Stimulated activated naive CD8-positive, alpha-beta T cell treated with anti-CD3 and anti-CD28 coated beads, Interleukin-15, amount 100 ng/mL, for 72 hours (primary cell): Measurements from ENCODE around the gene CMC4.

Experiments
- ATAC-seq: fragments of 150-1000 bp; cut with Tn5 transposase; 2 replicates; pipeline ENCODE4 v1.10.0; 2021; ENCODE audit warnings: mild to moderate bottlenecking, moderate library complexity
- DNase-seq, 2 donors: peaks; one replicate each; pipeline ENCODE4 v3.0.0; 2021 to 2022
- H3K27ac Mint-ChIP-seq, 2 donors: one replicate each; pipeline ENCODE4 v1.8.0; 2022; ENCODE audit warnings: mild to moderate bottlenecking in 2 of 2, mixed read lengths in 2 of 2, moderate library complexity in 2 of 2
- H3K27me3 Mint-ChIP-seq: one replicate; pipeline ENCODE4 v1.8.0; 2022; ENCODE audit warnings: mixed read lengths
- H3K4me1 Mint-ChIP-seq: one replicate; pipeline ENCODE4 v1.8.0; 2022; ENCODE audit warnings: mild to moderate bottlenecking, mixed read lengths
- H3K4me3 Mint-ChIP-seq, 2 donors: one replicate each; pipeline ENCODE4 v1.8.0; 2022; ENCODE audit warnings: mild to moderate bottlenecking in 2 of 2, mixed read lengths in 2 of 2, moderate library complexity in 1 of 2
- H3K9me3 Mint-ChIP-seq, 2 donors: one replicate each; pipeline ENCODE4 v1.8.0; 2022; ENCODE audit warnings: mixed read lengths in 2 of 2

The CMC4 gene

GRCh38 chrX:155065035-155065734 lies 5.8 kb downstream of the CMC4 start:
- H3K27me3 Mint-ChIP-seq = no peaks in the 10 kb centered on the region
- ATAC-seq (no peak), DNase-seq (no peak)
- no peak overlapping the region for H3K4me3 Mint-ChIP-seq
- H3K27ac Mint-ChIP-seq = peak overlapping the region; percentile 5 to 61
- H3K9me3 Mint-ChIP-seq = no peaks in the 10 kb centered on the region
- H3K4me1 Mint-ChIP-seq = peaks cover 24% of the 10 kb centered on the region

GRCh38 chrX:155061760-155062159 lies 9.2 kb downstream of the CMC4 start:
- DNase-seq (no peak), ATAC-seq (no peak)
- H3K27ac Mint-ChIP-seq = no peak overlapping the region
- no peaks in the 10 kb centered on the region for H3K27me3 Mint-ChIP-seq
- H3K4me1 Mint-ChIP-seq = peaks cover 21% of the 10 kb centered on the region
- H3K4me3 Mint-ChIP-seq = no peak overlapping the region
- no peaks in the 10 kb centered on the region for H3K9me3 Mint-ChIP-seq

- H3K4me3 Mint-ChIP-seq = peak overlapping the region; percentile 73 to 76
- no peaks in the 10 kb centered on the region for H3K27me3 Mint-ChIP-seq
- no peak overlapping the region for H3K27ac Mint-ChIP-seq
- H3K4me1 Mint-ChIP-seq = peaks cover 28% of the 10 kb centered on the region
- peak; percentile 36 for DNase-seq
- H3K9me3 Mint-ChIP-seq = no peaks in the 10 kb centered on the region
- ATAC-seq = peak; percentile 67
These were observed 13.8 kb downstream of the CMC4 start for GRCh38 chrX:155056877-155057792.

- H3K27me3 Mint-ChIP-seq = no peaks in the 10 kb centered on the region
- ATAC-seq (peak; percentile 80), DNase-seq (peak in 1 of 2 donors; percentile 9)
- H3K9me3 Mint-ChIP-seq = no peaks in the 10 kb centered on the region
- peak overlapping the region; percentile 73 to 76 for H3K4me3 Mint-ChIP-seq
- H3K27ac Mint-ChIP-seq = no peak overlapping the region
- H3K4me1 Mint-ChIP-seq = peaks cover 30% of the 10 kb centered on the region
These were observed 14.5 kb downstream of the CMC4 start for GRCh38 chrX:155056471-155056870.

- no peak overlapping the region for H3K27ac Mint-ChIP-seq
- ATAC-seq (peak; percentile 55), DNase-seq (peak in 1 of 2 donors; percentile 14)
- no peaks in the 10 kb centered on the region for H3K27me3 Mint-ChIP-seq
- H3K4me3 Mint-ChIP-seq = no peak overlapping the region
- H3K4me1 Mint-ChIP-seq = peaks cover 36% of the 10 kb centered on the region
- no peaks in the 10 kb centered on the region for H3K9me3 Mint-ChIP-seq
These were observed 15.4 kb downstream of the CMC4 start for GRCh38 chrX:155055494-155055893.

- DNase-seq = no peak
- no peaks in the 10 kb centered on the region for H3K27me3 Mint-ChIP-seq
- H3K4me1 Mint-ChIP-seq = peaks cover 48% of the 10 kb centered on the region
- ATAC-seq = no peak
- no peak overlapping the region for H3K4me3 Mint-ChIP-seq
- H3K9me3 Mint-ChIP-seq = no peaks in the 10 kb centered on the region
- no peak overlapping the region for H3K27ac Mint-ChIP-seq
These were observed 16.7 kb downstream of the CMC4 start for GRCh38 chrX:155054255-155054654.

- H3K4me1 Mint-ChIP-seq = peaks cover 54% of the 10 kb centered on the region
- peak overlapping the region in 1 of 2 donors; percentile 9 for H3K27ac Mint-ChIP-seq
- DNase-seq (no peak), ATAC-seq (no peak)
- no peak overlapping the region for H3K4me3 Mint-ChIP-seq
- H3K27me3 Mint-ChIP-seq = no peaks in the 10 kb centered on the region
- H3K9me3 Mint-ChIP-seq = no peaks in the 10 kb centered on the region
These were observed 17.3 kb downstream of the CMC4 start for GRCh38 chrX:155053656-155054055.

GRCh38 chrX:155052738-155053498 lies 18.0 kb downstream of the CMC4 start:
- Mint-ChIP-seq H3K9me3 (no peaks in the 10 kb centered on the region), H3K4me3 (no peak overlapping the region), H3K27ac (peak overlapping the region in 1 of 2 donors; percentile 49), H3K27me3 (no peaks in the 10 kb centered on the region), H3K4me1 (peaks cover 57% of the 10 kb centered on the region)
- no peak for DNase-seq
- ATAC-seq = no peak

- ATAC-seq (peak; percentile 60), DNase-seq (peak; percentile 29 to 33)
- H3K9me3 Mint-ChIP-seq = no peaks in the 10 kb centered on the region
- no peak overlapping the region for H3K4me3 Mint-ChIP-seq
- H3K4me1 Mint-ChIP-seq = peaks cover 47% of the 10 kb centered on the region
- no peaks in the 10 kb centered on the region for H3K27me3 Mint-ChIP-seq
- H3K27ac Mint-ChIP-seq = peak overlapping the region in 1 of 2 donors; percentile 32
These were observed 21.8 kb downstream of the CMC4 start for GRCh38 chrX:155048977-155049619.

GRCh38 chrX:155046811-155047528 lies 24.0 kb downstream of the CMC4 start:
- Mint-ChIP-seq H3K27ac (no peak overlapping the region), H3K9me3 (no peaks in the 10 kb centered on the region), H3K4me1 (peaks cover 46% of the 10 kb centered on the region), H3K27me3 (no peaks in the 10 kb centered on the region), H3K4me3 (no peak overlapping the region)
- DNase-seq (no peak), ATAC-seq (no peak)

GRCh38 chrX:155046129-155046810 lies 24.7 kb downstream of the CMC4 start:
- DNase-seq (no peak), ATAC-seq (no peak)
- no peaks in the 10 kb centered on the region for H3K9me3 Mint-ChIP-seq
- H3K4me1 Mint-ChIP-seq = peaks cover 45% of the 10 kb centered on the region
- no peak overlapping the region for H3K4me3 Mint-ChIP-seq
- no peaks in the 10 kb centered on the region for H3K27me3 Mint-ChIP-seq
- no peak overlapping the region for H3K27ac Mint-ChIP-seq

GRCh38 chrX:155035688-155036087 lies 35.2 kb downstream of the CMC4 start:
- DNase-seq (no peak), ATAC-seq (no peak)
- Mint-ChIP-seq H3K4me3 (no peak overlapping the region), H3K27ac (no peak overlapping the region), H3K4me1 (peaks cover 31% of the 10 kb centered on the region), H3K9me3 (no peaks in the 10 kb centered on the region), H3K27me3 (no peaks in the 10 kb centered on the region)

GRCh38 chrX:155031657-155032056 lies 39.3 kb downstream of the CMC4 start:
- no peak for ATAC-seq
- no peak overlapping the region for H3K27ac Mint-ChIP-seq

GRCh38 chrX:155028877-155029291 lies 42.1 kb downstream of the CMC4 start:
- no peak for DNase-seq
- Mint-ChIP-seq H3K4me3 (peak overlapping the region; percentile 1 to 86), H3K9me3 (no peaks in the 10 kb centered on the region), H3K27me3 (no peaks in the 10 kb centered on the region), H3K27ac (peak overlapping the region; percentile 14 to 86), H3K4me1 (peaks cover 27% of the 10 kb centered on the region)
- ATAC-seq = no peak

More at GRCh38 chrX:155031657-155032056, 39.3 kb downstream of the CMC4 start:
- Mint-ChIP-seq H3K27me3 (no peaks in the 10 kb centered on the region), H3K9me3 (no peaks in the 10 kb centered on the region), H3K4me3 (no peak overlapping the region), H3K4me1 (peaks cover 20% of the 10 kb centered on the region)
- no peak for DNase-seq
